Glutamatergic neuron (in vitro differentiated cells): ENCODE results near the gene KCNH4. TPM values are rescaled to one million over a fixed set of nuclear protein-coding genes. Genes with fewer than 3 reads are reported as not detected.
"Not testable (repeated sequence)": the region's sequence is repeated elsewhere in the genome, so short reads cannot be mapped to it uniquely, and the experiment has no call there.

Experiments used
- DNase-seq: peaks from one replicate; pipeline ENCODE4 v3.0.0; 2022
- H3K27ac Mint-ChIP-seq: one replicate; pipeline ENCODE4 v1.8.0; 2020; ENCODE audit warnings: mild to moderate bottlenecking, mixed read lengths, inconsistent platforms; ENCODE audit not compliant: unreplicated experiment
- H3K27me3 Mint-ChIP-seq: one replicate; pipeline ENCODE4 v1.8.0; 2020; ENCODE audit warnings: mild to moderate bottlenecking, moderate library complexity, mixed read lengths, inconsistent platforms; ENCODE audit not compliant: unreplicated experiment
- H3K36me3 Mint-ChIP-seq: one replicate; pipeline ENCODE4 v1.8.0; 2020; ENCODE audit warnings: mild to moderate bottlenecking, mixed read lengths, inconsistent platforms; ENCODE audit not compliant: unreplicated experiment
- H3K4me1 Mint-ChIP-seq: one replicate; pipeline ENCODE4 v1.8.0; 2020; ENCODE audit warnings: mild to moderate bottlenecking, low read depth, mixed read lengths, inconsistent platforms; ENCODE audit not compliant: unreplicated experiment
- H3K4me3 Mint-ChIP-seq: one replicate; pipeline ENCODE4 v1.8.0; 2020; ENCODE audit warnings: mild to moderate bottlenecking, mixed read lengths, inconsistent platforms; ENCODE audit not compliant: unreplicated experiment
- H3K9me3 Mint-ChIP-seq: one replicate; pipeline ENCODE4 v1.8.0; 2020; ENCODE audit warnings: mild to moderate bottlenecking, moderate library complexity, mixed read lengths, inconsistent platforms; ENCODE audit not compliant: unreplicated experiment
- CTCF ChIP-seq: fragments of 200-600 bp; sonication (generic); IDR thresholded peaks from one replicate; pipeline ENCODE4 v1.5.0; 2021; ENCODE audit not compliant: partially characterized antibody, unreplicated experiment
- total RNA-seq: library from RNA; stranded (reverse); fragmentation: NEBNext Ultra II Directional; extraction: Animal tissue kit (Norgen Biotek cat#: 25700); gene quantifications from one replicate; pipeline ENCODE4 v1.2.1, GENCODE V29; 2021; ENCODE audit not compliant: unreplicated experiment

The KCNH4 gene
- total RNA-seq, 1 donor from 2014 or later, result 0.71 TPM

GRCh38 chr17:42142371-42142896 is 38.5 kb downstream of the KCNH4 start:
- peaks cover 26% of the 10 kb centered on the region for H3K4me1 Mint-ChIP-seq
- H3K4me3 Mint-ChIP-seq, result no peak overlapping the region
- peaks cover 2% of the 10 kb centered on the region for H3K27me3 Mint-ChIP-seq
- DNase-seq, result no peak
- H3K9me3 Mint-ChIP-seq, result no peaks in the 10 kb centered on the region
- no peak for TF ChIP-seq CTCF
- no peak overlapping the region for H3K27ac Mint-ChIP-seq
- no peaks in the 10 kb centered on the region for H3K36me3 Mint-ChIP-seq

- Mint-ChIP-seq H3K4me1 (peaks cover 24% of the 10 kb centered on the region), H3K27me3 (no peaks in the 10 kb centered on the region), H3K4me3 (no peak overlapping the region), H3K9me3 (no peaks in the 10 kb centered on the region), H3K36me3 (no peaks in the 10 kb centered on the region), H3K27ac (no peak overlapping the region)
- no peak for DNase-seq
- no peak for TF ChIP-seq CTCF
These were observed 39.6 kb downstream of the KCNH4 start for GRCh38 chr17:42141382-42141781.

- H3K4me1 Mint-ChIP-seq, result peaks cover 24% of the 10 kb centered on the region
- not testable (repeated sequence) for DNase-seq, H3K9me3 Mint-ChIP-seq, H3K27ac Mint-ChIP-seq, H3K36me3 Mint-ChIP-seq, H3K4me3 Mint-ChIP-seq, H3K27me3 Mint-ChIP-seq
These were observed 40.3 kb downstream of the KCNH4 start for GRCh38 chr17:42140690-42141089.

GRCh38 chr17:42138749-42139492 is 42.0 kb downstream of the KCNH4 start:
- H3K27ac Mint-ChIP-seq, result peak overlapping the region; percentile 64
- no peak for DNase-seq
- no peaks in the 10 kb centered on the region for H3K9me3 Mint-ChIP-seq
- no peaks in the 10 kb centered on the region for H3K36me3 Mint-ChIP-seq
- H3K4me1 Mint-ChIP-seq, result peaks cover 24% of the 10 kb centered on the region
- no peak for TF ChIP-seq CTCF
- H3K27me3 Mint-ChIP-seq, result peaks cover under 1% of the 10 kb centered on the region
- no peak overlapping the region for H3K4me3 Mint-ChIP-seq

- no peak overlapping the region for H3K27ac Mint-ChIP-seq
- peaks cover 2% of the 10 kb centered on the region for H3K27me3 Mint-ChIP-seq
- peaks cover 31% of the 10 kb centered on the region for H3K4me1 Mint-ChIP-seq
- DNase-seq, result no peak
- TF ChIP-seq CTCF, result no peak
- H3K9me3 Mint-ChIP-seq, result no peaks in the 10 kb centered on the region
- no peak overlapping the region for H3K4me3 Mint-ChIP-seq
- no peaks in the 10 kb centered on the region for H3K36me3 Mint-ChIP-seq
These were observed 44.3 kb downstream of the KCNH4 start for GRCh38 chr17:42136654-42137051.
